ENCODE measurements around the gene PVR.

Gene PVR

GRCh38 chr19:44658069-44658733 is 14.5 kb downstream of the PVR start:
- H3K9me3 ChIP-seq, result no peaks in the 10 kb centered on the region
- intact Hi-C loops (cut with DNase I; ENCODE audit: low total_unique reads), result no loop called here
- DNase-seq, result no peak
- no peaks in the 10 kb centered on the region for H3K27me3 ChIP-seq
- H3K4me1 ChIP-seq, result peaks cover 0 to 4% (median 2%) of the 10 kb centered on the region in 4 donors
- no peak overlapping the region for H3K4me3 ChIP-seq
- peaks cover 59 to 94% (median 82%) of the 10 kb centered on the region in 3 donors for H3K36me3 ChIP-seq
- H3K27ac ChIP-seq, result no peak overlapping the region
- TF ChIP-seq, protein P1, sequence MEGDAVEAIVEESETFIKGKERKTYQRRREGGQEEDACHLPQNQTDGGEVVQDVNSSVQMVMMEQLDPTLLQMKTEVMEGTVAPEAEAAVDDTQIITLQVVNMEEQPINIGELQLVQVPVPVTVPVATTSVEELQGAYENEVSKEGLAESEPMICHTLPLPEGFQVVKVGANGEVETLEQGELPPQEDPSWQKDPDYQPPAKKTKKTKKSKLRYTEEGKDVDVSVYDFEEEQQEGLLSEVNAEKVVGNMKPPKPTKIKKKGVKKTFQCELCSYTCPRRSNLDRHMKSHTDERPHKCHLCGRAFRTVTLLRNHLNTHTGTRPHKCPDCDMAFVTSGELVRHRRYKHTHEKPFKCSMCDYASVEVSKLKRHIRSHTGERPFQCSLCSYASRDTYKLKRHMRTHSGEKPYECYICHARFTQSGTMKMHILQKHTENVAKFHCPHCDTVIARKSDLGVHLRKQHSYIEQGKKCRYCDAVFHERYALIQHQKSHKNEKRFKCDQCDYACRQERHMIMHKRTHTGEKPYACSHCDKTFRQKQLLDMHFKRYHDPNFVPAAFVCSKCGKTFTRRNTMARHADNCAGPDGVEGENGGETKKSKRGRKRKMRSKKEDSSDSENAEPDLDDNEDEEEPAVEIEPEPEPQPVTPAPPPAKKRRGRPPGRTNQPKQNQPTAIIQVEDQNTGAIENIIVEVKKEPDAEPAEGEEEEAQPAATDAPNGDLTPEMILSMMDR (IDR thresholded peaks at IDR 0.05), result no peak

- H3K4me1 ChIP-seq, result peaks cover 0 to 4% (median 2%) of the 10 kb centered on the region in 4 donors
- H3K27me3 ChIP-seq, result no peaks in the 10 kb centered on the region
- TF ChIP-seq, protein P1 (IDR thresholded peaks at IDR 0.05), result no peak
- no peaks in the 10 kb centered on the region for H3K9me3 ChIP-seq
- H3K27ac ChIP-seq, result no peak overlapping the region
- intact Hi-C loops (cut with DNase I; ENCODE audit: low total_unique reads), result no loop called here
- peaks cover 55 to 82% (median 74%) of the 10 kb centered on the region in 3 donors for H3K36me3 ChIP-seq
- no peak overlapping the region for H3K4me3 ChIP-seq
- no peak for DNase-seq
Measured at GRCh38 chr19:44660081-44660480, 16.4 kb downstream of the PVR start.

- H3K9me3 ChIP-seq, result no peaks in the 10 kb centered on the region
- TF ChIP-seq, protein P1 (IDR thresholded peaks at IDR 0.05), result no peak
- DNase-seq, result no peak
- intact Hi-C loops (cut with DNase I; ENCODE audit: low total_unique reads), result no loop called here
- no peak overlapping the region for H3K4me3 ChIP-seq
- no peak overlapping the region for H3K27ac ChIP-seq
- peaks cover 0 to 4% (median 2%) of the 10 kb centered on the region in 4 donors for H3K4me1 ChIP-seq
- peaks cover 50 to 73% (median 63%) of the 10 kb centered on the region in 3 donors for H3K36me3 ChIP-seq
- H3K27me3 ChIP-seq, result no peaks in the 10 kb centered on the region
Measured at GRCh38 chr19:44661205-44661604, 17.5 kb downstream of the PVR start.

DNA sequence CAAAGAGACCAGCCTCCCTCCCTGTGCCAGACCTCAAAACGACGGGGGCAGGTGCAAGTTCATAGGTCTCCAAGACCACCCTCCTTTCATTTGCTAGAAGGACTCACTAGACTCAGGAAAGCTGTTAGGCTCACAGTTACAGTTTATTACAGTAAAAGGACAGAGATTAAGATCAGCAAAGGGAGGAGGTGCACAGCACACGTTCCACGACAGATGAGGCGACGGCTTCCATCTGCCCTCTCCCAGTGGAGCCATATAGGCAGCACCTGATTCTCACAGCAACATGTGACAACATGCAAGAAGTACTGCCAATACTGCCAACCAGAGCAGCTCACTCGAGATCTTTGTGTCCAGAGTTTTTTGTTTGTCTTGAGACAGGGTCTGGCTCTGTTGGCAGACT is 18.2 kb downstream of the PVR start:
- Histone ChIP-seq H3K9me3 (no peaks in the 10 kb centered on the region), H3K4me3 (no peak overlapping the region), H3K27ac (no peak overlapping the region), H3K4me1 (peaks cover 0 to 3% (median 2%) of the 10 kb centered on the region in 4 donors), H3K27me3 (no peaks in the 10 kb centered on the region), H3K36me3 (peaks cover 46 to 66% (median 60%) of the 10 kb centered on the region in 3 donors)
- intact Hi-C loops (cut with DNase I; ENCODE audit: low total_unique reads), result no loop called here
- no peak for DNase-seq
- TF ChIP-seq, protein P1 (IDR thresholded peaks at IDR 0.05), result no peak

DNA sequence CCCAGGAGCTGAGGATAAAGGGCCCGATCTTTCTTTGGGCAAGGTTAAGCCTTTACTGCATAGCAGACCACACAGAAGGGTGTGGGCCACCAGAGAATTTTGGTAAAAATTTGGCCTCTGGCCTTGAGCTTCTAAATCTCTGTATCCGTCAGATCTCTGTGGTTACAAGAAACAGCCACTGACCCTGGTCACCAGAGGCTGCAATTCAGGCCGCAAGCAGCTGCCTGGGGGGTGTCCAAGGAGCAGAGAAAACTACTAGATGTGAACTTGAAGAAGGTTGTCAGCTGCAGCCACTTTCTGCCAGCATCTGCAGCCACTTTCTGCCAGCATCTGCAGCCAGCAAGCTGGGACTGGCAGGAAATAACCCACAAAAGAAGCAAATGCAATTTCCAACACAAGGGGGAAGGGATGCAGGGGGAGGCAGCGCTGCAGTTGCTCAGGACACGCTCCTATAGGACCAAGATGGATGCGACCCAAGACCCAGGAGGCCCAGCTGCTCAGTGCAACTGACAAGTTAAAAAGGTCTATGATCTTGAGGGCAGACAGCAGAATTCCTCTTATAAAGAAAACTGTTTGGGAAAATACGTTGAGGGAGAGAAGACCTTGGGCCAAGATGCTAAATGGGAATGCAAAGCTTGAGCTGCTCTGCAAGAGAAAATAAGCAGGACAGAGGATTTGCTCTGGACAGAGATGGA is 19.1 kb downstream of the PVR start:
- intact Hi-C loops (cut with DNase I; ENCODE audit: low total_unique reads), result no loop called here
- Histone ChIP-seq H3K9me3 (no peaks in the 10 kb centered on the region), H3K27me3 (no peaks in the 10 kb centered on the region), H3K4me1 (no peaks in the 10 kb centered on the region), H3K4me3 (no peak overlapping the region), H3K36me3 (peaks cover 41 to 59% (median 57%) of the 10 kb centered on the region in 3 donors), H3K27ac (no peak overlapping the region)
- TF ChIP-seq, protein P1 (IDR thresholded peaks at IDR 0.05), result no peak
- no peak for DNase-seq

All from tibial artery (tissue), 4 donors.